IMR-90 (cell line): ENCODE measurements around the gene SLC2A1.

Experiments used
- BHLHE40 ChIP-seq: fragments of 150-350 bp; IDR thresholded peaks from 2 replicates; pipeline ENCODE4 v1.6.1; 2016; ENCODE audit warnings: mild to moderate bottlenecking, low read depth, low read length
- MAFK ChIP-seq: IDR thresholded peaks from 2 replicates; pipeline ENCODE4 v1.6.1; 2012; ENCODE audit warnings: low read depth, low read length, improper control_type of control experiment
- MAZ ChIP-seq: IDR thresholded peaks from 2 replicates; pipeline ENCODE4 v1.6.1; 2012; ENCODE audit warnings: low read depth, mild to moderate bottlenecking, low read length, improper control_type of control experiment, moderate library complexity, borderline replicate concordance
- MXI1 ChIP-seq: IDR thresholded peaks from 2 replicates; pipeline ENCODE4 v1.6.1; 2012; ENCODE audit warnings: low read depth, mild to moderate bottlenecking, low read length, moderate library complexity, borderline replicate concordance
- POLR2A ChIP-seq: IDR thresholded peaks from 2 replicates; pipeline ENCODE4 v1.6.1; 2012; ENCODE audit warnings: mild to moderate bottlenecking, low read depth, low read length
- RAD21 ChIP-seq: IDR thresholded peaks from 2 replicates; pipeline ENCODE4 v1.6.1; 2012; ENCODE audit warnings: low read length, improper control_type of control experiment
- RFX5 ChIP-seq: IDR thresholded peaks from 2 replicates; pipeline ENCODE4 v1.8.0; 2012; ENCODE audit warnings: low read depth, mild to moderate bottlenecking, low read length, moderate library complexity
- SMC3 ChIP-seq: fragments of 150-350 bp; IDR thresholded peaks from 2 replicates; pipeline ENCODE4 v1.6.1; 2016; ENCODE audit warnings: low read depth, mild to moderate bottlenecking, antibody characterized with exemption, low read length, moderate library complexity
- TF ChIP-seq, protein P1 (sequence below): conservative IDR thresholded peaks from 2 replicates; pipeline ENCODE4 v1.5.1; 2012; ENCODE audit warnings: mild to moderate bottlenecking, low read depth, low read length, improper control_type of control experiment
- TF ChIP-seq, protein P2 (sequence below): fragments of 150-350 bp; IDR thresholded peaks from 2 replicates; pipeline ENCODE4 v1.6.1; 2017; ENCODE audit warnings: mild to moderate bottlenecking, antibody characterized with exemption, low read length, low read depth
- TF ChIP-seq, protein P3 (sequence below): fragments of 150-350 bp; IDR thresholded peaks from 2 replicates; pipeline ENCODE4 v1.6.1; 2016; ENCODE audit warnings: low read depth, mild to moderate bottlenecking, low read length, moderate library complexity, borderline replicate concordance

DNA sequence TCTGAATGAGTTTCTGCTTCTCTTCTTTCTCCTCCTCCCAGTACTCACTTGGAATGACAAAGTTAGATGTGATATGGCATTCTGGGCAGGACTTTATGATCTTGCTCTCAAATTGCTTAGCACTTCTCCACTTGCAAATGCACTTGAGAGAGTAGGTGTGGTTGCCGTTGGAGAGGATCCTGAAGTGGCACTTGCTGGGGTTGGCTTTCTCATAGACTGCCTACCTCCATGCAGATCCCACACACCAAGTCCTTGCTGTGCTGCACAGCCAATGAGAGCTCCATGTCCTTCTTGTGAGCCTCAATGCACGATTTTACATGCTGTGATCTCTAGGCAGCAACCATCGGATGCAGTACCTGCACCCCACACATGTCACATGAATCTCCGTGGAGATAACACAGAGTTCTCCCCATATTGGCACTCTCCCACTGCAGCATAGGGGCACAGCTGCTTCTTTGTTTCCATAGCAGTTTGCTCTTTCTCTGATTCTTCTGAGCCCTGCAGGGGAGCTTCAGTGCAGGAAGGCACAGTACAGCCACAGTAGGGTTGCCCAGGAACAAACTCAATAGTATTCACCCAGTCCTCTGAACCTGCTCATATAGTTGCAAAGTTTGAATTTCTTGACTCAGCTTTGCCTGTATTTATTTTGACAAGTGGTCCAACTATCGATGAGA lies 67.1 kb downstream of the SLC2A1 start:
- TF ChIP-seq, protein P1, sequence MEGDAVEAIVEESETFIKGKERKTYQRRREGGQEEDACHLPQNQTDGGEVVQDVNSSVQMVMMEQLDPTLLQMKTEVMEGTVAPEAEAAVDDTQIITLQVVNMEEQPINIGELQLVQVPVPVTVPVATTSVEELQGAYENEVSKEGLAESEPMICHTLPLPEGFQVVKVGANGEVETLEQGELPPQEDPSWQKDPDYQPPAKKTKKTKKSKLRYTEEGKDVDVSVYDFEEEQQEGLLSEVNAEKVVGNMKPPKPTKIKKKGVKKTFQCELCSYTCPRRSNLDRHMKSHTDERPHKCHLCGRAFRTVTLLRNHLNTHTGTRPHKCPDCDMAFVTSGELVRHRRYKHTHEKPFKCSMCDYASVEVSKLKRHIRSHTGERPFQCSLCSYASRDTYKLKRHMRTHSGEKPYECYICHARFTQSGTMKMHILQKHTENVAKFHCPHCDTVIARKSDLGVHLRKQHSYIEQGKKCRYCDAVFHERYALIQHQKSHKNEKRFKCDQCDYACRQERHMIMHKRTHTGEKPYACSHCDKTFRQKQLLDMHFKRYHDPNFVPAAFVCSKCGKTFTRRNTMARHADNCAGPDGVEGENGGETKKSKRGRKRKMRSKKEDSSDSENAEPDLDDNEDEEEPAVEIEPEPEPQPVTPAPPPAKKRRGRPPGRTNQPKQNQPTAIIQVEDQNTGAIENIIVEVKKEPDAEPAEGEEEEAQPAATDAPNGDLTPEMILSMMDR, result no peak
- TF ChIP-seq POLR2A, result no peak
- no peak for TF ChIP-seq RFX5
- TF ChIP-seq MXI1, result no peak
- TF ChIP-seq MAZ, result no peak
- TF ChIP-seq MAFK, result no peak
- no peak for TF ChIP-seq RAD21
- TF ChIP-seq, protein P2, sequence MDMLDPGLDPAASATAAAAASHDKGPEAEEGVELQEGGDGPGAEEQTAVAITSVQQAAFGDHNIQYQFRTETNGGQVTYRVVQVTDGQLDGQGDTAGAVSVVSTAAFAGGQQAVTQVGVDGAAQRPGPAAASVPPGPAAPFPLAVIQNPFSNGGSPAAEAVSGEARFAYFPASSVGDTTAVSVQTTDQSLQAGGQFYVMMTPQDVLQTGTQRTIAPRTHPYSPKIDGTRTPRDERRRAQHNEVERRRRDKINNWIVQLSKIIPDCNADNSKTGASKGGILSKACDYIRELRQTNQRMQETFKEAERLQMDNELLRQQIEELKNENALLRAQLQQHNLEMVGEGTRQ, result no peak
- no peak for TF ChIP-seq SMC3
- TF ChIP-seq BHLHE40, result no peak
- TF ChIP-seq, protein P3, sequence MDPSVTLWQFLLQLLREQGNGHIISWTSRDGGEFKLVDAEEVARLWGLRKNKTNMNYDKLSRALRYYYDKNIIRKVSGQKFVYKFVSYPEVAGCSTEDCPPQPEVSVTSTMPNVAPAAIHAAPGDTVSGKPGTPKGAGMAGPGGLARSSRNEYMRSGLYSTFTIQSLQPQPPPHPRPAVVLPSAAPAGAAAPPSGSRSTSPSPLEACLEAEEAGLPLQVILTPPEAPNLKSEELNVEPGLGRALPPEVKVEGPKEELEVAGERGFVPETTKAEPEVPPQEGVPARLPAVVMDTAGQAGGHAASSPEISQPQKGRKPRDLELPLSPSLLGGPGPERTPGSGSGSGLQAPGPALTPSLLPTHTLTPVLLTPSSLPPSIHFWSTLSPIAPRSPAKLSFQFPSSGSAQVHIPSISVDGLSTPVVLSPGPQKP, result no peak
